A673 (cell line): ENCODE measurements around the gene SORL1-AS1.

Experiments
- BruUV-seq: library from RNA; stranded (reverse); fragments of 400-500 nt; replicated peaks from 2 replicates; lab custom pipeline; 2021; lab: Mats Ljungman, UMichigan
- CTCF ChIA-PET: fragments of 300-600 bp; sonication (Branson Sonifier 250); formaldehyde crosslinking; loops from one replicate; lab custom pipeline; 2022; ENCODE audit warnings: antibody characterized with exemption; lab: Charles Lee
- POLR2A ChIA-PET: fragments of 300-600 bp; sonication (Branson Sonifier 250); formaldehyde crosslinking; loops from one replicate; lab custom pipeline; 2022; ENCODE audit warnings: antibody characterized with exemption; ENCODE audit not compliant: low non-redundant PET; lab: Charles Lee
- DNase-seq: peaks from one replicate; pipeline ENCODE4 v3.0.0-alpha.2; 2015; ENCODE audit warnings: low spot score
- H3K27ac ChIP-seq: fragments of 200-600 bp; sonication (generic); 2 replicates; pipeline ENCODE4 v1.5.1; 2016; ENCODE audit warnings: mixed run types, low read depth, mild to moderate bottlenecking, mixed read lengths, antibody characterized with exemption, low read length; ENCODE audit not compliant: poor library complexity, severe bottlenecking
- H3K27me3 ChIP-seq: fragments of 200-600 bp; sonication (generic); replicated peaks from 2 replicates; pipeline ENCODE4 v1.6.1; 2017; ENCODE audit warnings: mixed run types, low read depth, mild to moderate bottlenecking, mixed read lengths, antibody characterized with exemption, low read length; ENCODE audit not compliant: insufficient read depth, poor library complexity
- H3K36me3 ChIP-seq: fragments of 200-600 bp; sonication (generic); 2 replicates; pipeline ENCODE4 v1.6.1; 2016; ENCODE audit warnings: mixed run types, mild to moderate bottlenecking, mixed read lengths, antibody characterized with exemption, low read length; ENCODE audit not compliant: insufficient read depth, poor library complexity, severe bottlenecking
- H3K4me1 ChIP-seq: fragments of 200-600 bp; sonication (generic); 2 replicates; pipeline ENCODE4 v1.6.1; 2017; ENCODE audit warnings: mixed run types, mild to moderate bottlenecking, mixed read lengths, antibody characterized with exemption, low read length; ENCODE audit not compliant: insufficient read depth, poor library complexity, severe bottlenecking
- H3K4me3 ChIP-seq: fragments of 200-600 bp; sonication (generic); 2 replicates; pipeline ENCODE4 v1.5.1; 2016; ENCODE audit warnings: low read depth, mixed run types, mild to moderate bottlenecking, mixed read lengths, low read length; ENCODE audit not compliant: poor library complexity, severe bottlenecking
- H3K9me3 ChIP-seq: fragments of 200-600 bp; sonication (generic); 2 replicates; pipeline ENCODE4 v1.6.1; 2016; ENCODE audit warnings: mixed run types, low read depth, mild to moderate bottlenecking, mixed read lengths, antibody characterized with exemption, low read length; ENCODE audit not compliant: poor library complexity, severe bottlenecking
- CTCF ChIP-seq: fragments of 300-800, 200-600 bp; sonication (generic); conservative IDR thresholded peaks from 2 replicates; pipeline ENCODE4 v1.5.1; 2017; ENCODE audit warnings: low read depth, mild to moderate bottlenecking, antibody characterized with exemption, low read length, moderate library complexity, mixed read lengths
- EZH2 ChIP-seq: fragments of 200-600 bp; sonication (generic); IDR thresholded peaks from 2 replicates; pipeline ENCODE4 v1.6.1; 2017; ENCODE audit warnings: borderline replicate concordance, low read depth, mild to moderate bottlenecking, mixed read lengths, antibody characterized with exemption, low read length; ENCODE audit not compliant: poor library complexity, severe bottlenecking
- intact Hi-C: fragments of 100-400 bp; cut with micrococcal nuclease; formaldehyde crosslinking; loops from one replicate; pipeline ENCODE4 v1.10.0; 2022; ENCODE audit not compliant: unreplicated experiment

SORL1-AS1 gene

GRCh38 chr11:121467965-121468364, 15.2 kb upstream of the SORL1-AS1 start:
- H3K9me3 ChIP-seq: no peaks in the 10 kb centered on the region
- no peak overlapping the region for H3K27ac ChIP-seq
- intact Hi-C loops: no loop called here
- no peak overlapping the region for H3K4me3 ChIP-seq
- BruUV-seq: no TSS peak
- peaks cover 17% of the 10 kb centered on the region for H3K4me1 ChIP-seq
- ChIA-PET POLR2A (no interaction called here), CTCF (no interaction called here)
- TF ChIP-seq EZH2 (no peak), CTCF (no peak)
- H3K36me3 ChIP-seq: no peaks in the 10 kb centered on the region
- DNase-seq: no peak
- H3K27me3 ChIP-seq: no peaks in the 10 kb centered on the region

- H3K4me3 ChIP-seq: no peak overlapping the region
These were observed 14.7 kb upstream of the SORL1-AS1 start for GRCh38 chr11:121467471-121467870.

GRCh38 chr11:121466063-121466794, 13.5 kb upstream of the SORL1-AS1 start:
- no TSS peak for BruUV-seq
- POLR2A ChIA-PET: no interaction called here
- no peaks in the 10 kb centered on the region for H3K9me3 ChIP-seq

More at GRCh38 chr11:121467471-121467870, 14.7 kb upstream of the SORL1-AS1 start:
- no peak for TF ChIP-seq CTCF
- no peak for TF ChIP-seq EZH2
- ChIA-PET CTCF (no interaction called here), POLR2A (no interaction called here)
- Histone ChIP-seq H3K27ac (no peak overlapping the region), H3K9me3 (no peaks in the 10 kb centered on the region), H3K36me3 (no peaks in the 10 kb centered on the region), H3K27me3 (no peaks in the 10 kb centered on the region), H3K4me1 (peaks cover 17% of the 10 kb centered on the region)
- intact Hi-C loops: no loop called here
- no peak for DNase-seq
- no TSS peak for BruUV-seq

More at GRCh38 chr11:121466063-121466794, 13.5 kb upstream of the SORL1-AS1 start:
- CTCF ChIA-PET: no interaction called here
- DNase-seq: peak; percentile 93
- Histone ChIP-seq H3K36me3 (no peaks in the 10 kb centered on the region), H3K4me1 (peaks cover 17% of the 10 kb centered on the region), H3K27ac (no peak overlapping the region), H3K27me3 (no peaks in the 10 kb centered on the region), H3K4me3 (no peak overlapping the region)
- TF ChIP-seq CTCF: no peak
- TF ChIP-seq EZH2: no peak
- intact Hi-C loops: no loop called here
